BLaER1 treated with 17β-estradiol and CSF1 and Interleukin-3, amounts not matched to agents 10 nM and 100 nM (cell line): ENCODE measurements around the gene MUC6.

ENCODE experiments used
- H3K27ac ChIP-seq, 11 experiments: shearing (Covaris generic); formaldehyde crosslinking; 2 replicates each; pipeline ENCODE4 v1.8.1; 2022
- H3K27me3 ChIP-seq, 11 experiments: shearing (Covaris generic); formaldehyde crosslinking; 2 replicates each; pipeline ENCODE4 v1.8.1; 2022
- H3K36me3 ChIP-seq, 11 experiments: shearing (Covaris generic); formaldehyde crosslinking; 2 replicates each; pipeline ENCODE4 v1.8.1; 2022
- H3K4me1 ChIP-seq, 10 experiments: shearing (Covaris generic); formaldehyde crosslinking; 2 replicates each; pipeline ENCODE4 v1.8.1; 2022
- H3K4me2 ChIP-seq, 11 experiments: shearing (Covaris generic); formaldehyde crosslinking; 2 replicates each; pipeline ENCODE4 v1.8.1; 2022
- H3K4me3 ChIP-seq, 10 experiments: shearing (Covaris generic); formaldehyde crosslinking; 2 replicates each; pipeline ENCODE4 v1.8.1; 2022
- H3K9ac ChIP-seq, 11 experiments: shearing (Covaris generic); formaldehyde crosslinking; 2 replicates each; pipeline ENCODE4 v1.8.1; 2022
- H3K9me3 ChIP-seq, 11 experiments: shearing (Covaris generic); formaldehyde crosslinking; replicated peaks in 1 of 11; 2 replicates each; pipeline ENCODE4 v1.8.1; 2022
- H4K20me1 ChIP-seq, 11 experiments: shearing (Covaris generic); formaldehyde crosslinking; 2 replicates each; pipeline ENCODE4 v1.8.1; 2022
- Cebpa-rat ChIP-seq, 11 experiments: shearing (Covaris generic); IDR thresholded peaks; 2 replicates each; pipeline ENCODE4 v1.8.1; 2022

Gene MUC6

DNA sequence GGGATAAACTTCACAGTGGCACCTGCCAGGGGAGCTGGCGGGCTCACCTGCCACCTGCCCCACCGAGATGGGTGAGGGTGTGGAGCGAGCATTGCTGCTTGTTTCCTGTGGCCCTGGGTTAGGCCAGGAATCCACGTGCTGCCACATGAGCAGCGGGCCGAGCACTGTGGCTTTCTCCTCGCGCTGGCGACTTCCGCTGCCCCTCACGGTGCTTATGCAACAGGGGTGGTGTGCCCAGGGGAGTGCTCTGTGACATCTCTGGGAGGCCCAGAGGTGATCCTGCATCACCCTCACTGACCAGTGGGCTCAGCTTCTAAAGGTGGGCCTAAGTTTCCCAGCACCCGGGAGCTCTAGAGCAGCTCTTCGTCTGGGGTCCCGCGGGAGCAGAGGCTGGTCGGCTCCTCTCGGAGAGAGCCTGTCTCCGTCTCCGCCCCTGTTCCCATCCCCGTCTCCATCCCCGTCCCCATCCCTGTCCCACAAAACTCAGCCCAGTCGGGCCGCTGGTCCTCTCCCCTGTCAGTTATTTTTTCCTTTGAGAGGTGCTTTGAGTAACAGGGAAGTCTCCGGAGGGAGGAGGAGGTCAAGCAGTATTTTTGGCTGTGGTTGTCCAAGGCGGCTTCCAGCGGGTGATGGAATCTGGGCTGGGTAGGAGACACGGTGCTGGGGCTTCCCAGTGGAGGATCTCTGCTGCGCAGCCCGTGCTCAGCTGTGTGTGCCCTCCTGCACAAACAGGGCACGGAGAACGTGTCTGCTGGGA is 68.3 kb downstream of the MUC6 start:
- H4K20me1 ChIP-seq, result peaks cover 61 to 98% (median 84%) of the 10 kb centered on the region in 11 experiments
- peak overlapping the region in 5 of 10 experiments; percentile 3 to 43 (median 21); a peak in 5 of 20 replicates for H3K4me3 ChIP-seq
- H3K9me3 ChIP-seq, result no peaks in the 10 kb centered on the region
- peaks cover 74 to 81% (median 78%) of the 10 kb centered on the region in 10 experiments for H3K4me1 ChIP-seq
- H3K27ac ChIP-seq, result peak overlapping the region in 8 of 11 experiments; percentile 29 to 65 (median 40); a peak in 14 of 22 replicates
- TF ChIP-seq Cebpa-rat (IDR thresholded peaks at IDR 0.05), result peak in 4 of 11 experiments; percentile 18 to 49 (median 26); a peak in 2 of 22 replicates
- H3K4me2 ChIP-seq, result peak overlapping the region; percentile 79 to 96 (median 89)
- peaks cover 25 to 74% (median 34%) of the 10 kb centered on the region in 11 experiments for H3K36me3 ChIP-seq
- H3K27me3 ChIP-seq, result no peaks in the 10 kb centered on the region
- peak overlapping the region in 9 of 11 experiments; percentile 10 to 69 (median 39); a peak in 16 of 22 replicates for H3K9ac ChIP-seq

DNA sequence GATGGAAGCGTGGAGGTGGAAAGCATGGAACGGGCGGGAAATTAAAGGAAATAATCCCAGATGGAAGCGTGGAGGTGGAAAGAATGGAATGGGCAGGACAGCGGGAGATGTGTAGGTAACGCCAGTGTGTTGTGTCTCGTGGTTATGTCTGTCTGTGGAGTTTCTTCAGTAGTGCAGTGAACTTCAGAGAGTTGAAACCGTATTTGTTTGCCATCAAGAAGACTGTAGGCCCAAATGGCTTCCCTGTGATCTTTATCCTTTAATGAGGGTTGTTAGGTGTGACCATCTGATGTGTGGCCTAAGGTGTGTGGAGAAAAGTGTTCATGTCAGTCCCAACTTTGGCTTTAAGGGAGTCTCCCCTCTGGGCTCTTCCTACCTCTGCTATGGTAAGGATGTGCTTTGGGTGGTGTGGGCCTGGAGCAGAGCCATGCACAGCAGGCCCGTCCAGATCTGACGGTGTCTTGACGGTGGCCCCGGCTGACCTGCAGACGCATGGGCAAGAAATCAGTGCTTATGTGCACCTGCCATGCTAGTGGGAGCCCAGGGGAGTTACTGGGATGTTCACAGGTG is 71.2 kb downstream of the MUC6 start:
- no peak for TF ChIP-seq Cebpa-rat (IDR thresholded peaks at IDR 0.05)
- peaks cover 32 to 98% (median 65%) of the 10 kb centered on the region in 11 experiments for H4K20me1 ChIP-seq
- H3K36me3 ChIP-seq, result peaks cover 44 to 74% (median 49%) of the 10 kb centered on the region in 11 experiments

DNA sequence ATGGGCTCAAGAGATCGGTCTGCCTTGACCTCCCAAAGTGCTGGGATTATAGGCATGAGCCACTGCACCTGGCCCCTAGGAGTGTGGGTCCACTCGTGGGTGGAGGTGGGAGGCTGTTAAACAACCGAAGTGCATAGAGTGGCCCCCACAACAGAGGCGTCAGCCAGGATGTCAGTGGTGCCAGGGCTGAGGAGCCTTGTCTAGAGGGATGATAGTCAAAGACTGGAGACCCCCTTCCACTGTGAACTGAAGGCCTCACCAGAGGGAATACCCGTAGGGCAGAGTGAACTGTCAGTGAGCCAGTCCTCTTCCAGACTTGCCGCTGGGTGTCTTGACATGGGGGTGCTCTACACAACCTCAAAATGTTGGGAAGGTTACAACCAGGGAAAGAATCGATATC is 72.7 kb downstream of the MUC6 start:
- peaks cover 22 to 98% (median 59%) of the 10 kb centered on the region in 11 experiments; a peak in 21 of 22 replicates for H4K20me1 ChIP-seq
- no peak overlapping the region for H3K9ac ChIP-seq
- H3K27ac ChIP-seq, result no peak overlapping the region
- no peak overlapping the region for H3K4me2 ChIP-seq
- no peaks in the 10 kb centered on the region for H3K27me3 ChIP-seq
- H3K4me1 ChIP-seq, result peaks cover 31 to 38% (median 35%) of the 10 kb centered on the region in 10 experiments
- TF ChIP-seq Cebpa-rat (IDR thresholded peaks at IDR 0.05), result no peak
- peaks cover 57 to 76% (median 63%) of the 10 kb centered on the region in 11 experiments for H3K36me3 ChIP-seq
- no peak overlapping the region for H3K4me3 ChIP-seq
- no peaks in the 10 kb centered on the region for H3K9me3 ChIP-seq

More for the DNA sequence above, 71.2 kb downstream of the MUC6 start:
- peak overlapping the region in 5 of 11 experiments; percentile 16 to 92 (median 81); a peak in 3 of 22 replicates for H3K4me2 ChIP-seq
- H3K27ac ChIP-seq, result no peak overlapping the region
- H3K27me3 ChIP-seq, result no peaks in the 10 kb centered on the region
- H3K4me3 ChIP-seq, result no peak overlapping the region
- H3K9me3 ChIP-seq, result no peaks in the 10 kb centered on the region
- H3K9ac ChIP-seq, result no peak overlapping the region
- peaks cover 45 to 53% (median 50%) of the 10 kb centered on the region in 10 experiments for H3K4me1 ChIP-seq
